Endothelial cell (in vitro differentiated cells): ENCODE results near the gene TENM4. TPM values are rescaled to one million over a fixed set of nuclear protein-coding genes. Genes with fewer than 3 reads are reported as not detected.

Source experiments
- DNase-seq: peaks from one replicate; pipeline ENCODE4 v3.0.0; 2021; ENCODE audit warnings: low spot score
- H3K27ac Mint-ChIP-seq: one replicate; pipeline ENCODE4 v1.8.0; 2021; ENCODE audit warnings: mixed read lengths, inconsistent platforms; ENCODE audit not compliant: unreplicated experiment
- H3K27me3 Mint-ChIP-seq: one replicate; pipeline ENCODE4 v1.8.0; 2021; ENCODE audit warnings: mild to moderate bottlenecking, moderate library complexity, mixed read lengths, inconsistent platforms; ENCODE audit not compliant: unreplicated experiment
- H3K36me3 Mint-ChIP-seq: one replicate; pipeline ENCODE4 v1.8.0; 2021; ENCODE audit warnings: mild to moderate bottlenecking, low read depth, mixed read lengths, inconsistent platforms; ENCODE audit not compliant: unreplicated experiment
- H3K4me1 Mint-ChIP-seq: one replicate; pipeline ENCODE4 v1.8.0; 2021; ENCODE audit warnings: mild to moderate bottlenecking, mixed read lengths, inconsistent platforms; ENCODE audit not compliant: unreplicated experiment
- H3K4me3 Mint-ChIP-seq: one replicate; pipeline ENCODE4 v1.8.0; 2021; ENCODE audit warnings: mild to moderate bottlenecking, mixed read lengths, inconsistent platforms; ENCODE audit not compliant: unreplicated experiment
- H3K9me3 Mint-ChIP-seq: one replicate; pipeline ENCODE4 v1.8.0; 2021; ENCODE audit warnings: mixed read lengths, inconsistent platforms; ENCODE audit not compliant: unreplicated experiment
- CTCF ChIP-seq: fragments of 200-600 bp; sonication (generic); IDR thresholded peaks from one replicate; pipeline ENCODE4 v1.5.0; 2021; ENCODE audit warnings: antibody characterized with exemption; ENCODE audit not compliant: unreplicated experiment
- total RNA-seq: library from RNA; stranded (reverse); fragmentation: NEBNext Ultra II Directional; extraction: Animal tissue kit (Norgen Biotek cat#: 25700); gene quantifications from one replicate; pipeline ENCODE4 v1.2.1, GENCODE V29; 2021; ENCODE audit not compliant: unreplicated experiment

TENM4 gene
- total RNA-seq, 1 donor from 2014 or later: 1.8 TPM

- no peak for TF ChIP-seq CTCF
- no peak overlapping the region for H3K4me3 Mint-ChIP-seq
- no peaks in the 10 kb centered on the region for H3K4me1 Mint-ChIP-seq
- no peak for DNase-seq
- no peak overlapping the region for H3K27ac Mint-ChIP-seq
- peaks cover 11% of the 10 kb centered on the region for H3K9me3 Mint-ChIP-seq
- H3K27me3 Mint-ChIP-seq: no peaks in the 10 kb centered on the region
- H3K36me3 Mint-ChIP-seq: no peaks in the 10 kb centered on the region
These were observed 810.1 kb downstream of the TENM4 start for GRCh38 chr11:78630561-78631303.

DNA sequence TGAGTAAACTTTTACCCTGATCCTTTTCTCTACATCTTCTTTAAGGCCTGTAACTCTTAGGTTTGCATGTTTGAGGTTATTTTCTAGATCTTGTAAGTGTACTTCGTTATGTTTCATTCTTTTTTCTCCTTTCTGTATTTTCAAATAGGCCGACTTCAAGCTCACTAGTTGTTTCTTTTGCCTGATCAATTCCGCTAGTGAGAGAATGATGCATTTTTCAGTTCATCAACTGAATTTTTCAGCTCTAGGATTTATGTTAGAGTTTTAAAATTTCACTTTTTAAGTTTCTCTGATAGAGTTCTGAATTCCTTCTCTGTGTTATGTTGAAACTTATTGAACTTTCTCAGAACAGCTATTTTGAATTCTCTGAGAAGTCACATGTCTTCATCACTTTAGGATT is 810.7 kb downstream of the TENM4 start:
- no peak for TF ChIP-seq CTCF
- H3K36me3 Mint-ChIP-seq: no peaks in the 10 kb centered on the region
- no peak overlapping the region for H3K27ac Mint-ChIP-seq
- no peak for DNase-seq
- no peaks in the 10 kb centered on the region for H3K4me1 Mint-ChIP-seq
- H3K27me3 Mint-ChIP-seq: no peaks in the 10 kb centered on the region
- H3K9me3 Mint-ChIP-seq: peaks cover 11% of the 10 kb centered on the region
- H3K4me3 Mint-ChIP-seq: no peak overlapping the region

DNA sequence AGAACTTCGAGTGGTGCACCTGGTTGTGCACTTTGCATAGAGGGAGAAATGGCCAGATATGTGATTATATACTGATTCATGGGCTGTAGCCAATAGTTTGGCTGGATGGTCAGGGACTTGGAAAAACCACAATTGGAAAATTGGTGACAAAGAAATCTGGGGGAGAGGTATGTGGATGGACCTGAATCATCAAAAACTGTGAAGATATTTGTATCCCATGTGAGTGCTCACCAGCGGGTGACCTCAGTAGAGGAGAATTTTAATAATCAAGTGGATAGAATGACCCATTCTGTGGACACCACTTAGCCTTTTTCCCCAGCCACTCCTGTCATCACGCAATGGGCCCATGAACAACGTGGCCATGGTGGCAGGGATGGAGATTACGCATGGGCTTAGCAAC is 818.2 kb downstream of the TENM4 start:
- Mint-ChIP-seq H3K9me3 (peaks cover 9% of the 10 kb centered on the region), H3K36me3 (peaks cover 7% of the 10 kb centered on the region), H3K4me3 (no peak overlapping the region), H3K4me1 (no peaks in the 10 kb centered on the region), H3K27me3 (no peaks in the 10 kb centered on the region), H3K27ac (no peak overlapping the region)
- DNase-seq: no peak
- TF ChIP-seq CTCF: no peak

DNA sequence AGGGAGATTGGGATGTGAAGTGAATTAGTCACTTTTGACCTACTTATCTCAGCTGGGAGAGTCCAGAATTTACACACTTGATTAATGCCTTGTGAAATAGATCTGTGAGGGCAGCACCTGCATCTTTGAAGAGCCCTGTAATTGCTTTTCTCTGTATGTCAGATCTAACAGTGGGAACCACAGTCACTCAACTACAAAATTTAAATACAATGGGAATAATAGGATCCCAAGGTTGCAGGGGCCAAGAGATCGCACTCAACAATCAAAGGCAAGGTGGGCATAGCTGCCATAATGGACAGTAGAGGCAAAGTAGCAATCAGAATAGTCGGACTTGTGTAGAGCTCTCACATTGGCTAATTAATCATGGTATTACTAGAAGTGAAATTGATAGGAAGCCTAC is 820.7 kb downstream of the TENM4 start:
- Mint-ChIP-seq H3K9me3 (peaks cover 9% of the 10 kb centered on the region), H3K4me3 (no peak overlapping the region), H3K4me1 (no peaks in the 10 kb centered on the region), H3K36me3 (peaks cover 7% of the 10 kb centered on the region), H3K27me3 (no peaks in the 10 kb centered on the region), H3K27ac (no peak overlapping the region)
- no peak for TF ChIP-seq CTCF
- DNase-seq: no peak

DNA sequence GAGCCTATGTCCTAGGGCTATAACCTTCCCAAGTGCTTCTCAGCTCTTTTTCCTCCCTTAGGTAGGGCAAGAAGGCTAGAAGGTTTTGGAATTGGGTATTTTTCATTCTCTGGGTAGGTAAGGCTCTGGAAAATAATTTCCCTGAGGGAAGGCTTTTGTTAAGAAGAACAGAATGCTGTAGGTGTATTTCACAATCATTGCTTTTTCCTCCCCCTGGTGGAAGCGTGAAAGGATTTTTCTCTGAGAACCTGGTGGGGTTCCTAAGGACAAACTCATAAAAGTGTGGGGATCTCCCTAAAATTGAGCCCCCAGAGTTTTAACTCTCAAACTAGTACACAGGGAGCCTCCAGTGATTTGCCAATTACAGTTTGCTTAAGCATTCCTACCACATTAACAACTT is 825.1 kb downstream of the TENM4 start:
- H3K4me3 Mint-ChIP-seq: no peak overlapping the region
- TF ChIP-seq CTCF: no peak
- H3K36me3 Mint-ChIP-seq: peaks cover 7% of the 10 kb centered on the region
- H3K27ac Mint-ChIP-seq: no peak overlapping the region
- H3K4me1 Mint-ChIP-seq: no peaks in the 10 kb centered on the region
- no peak for DNase-seq
- peaks cover 3% of the 10 kb centered on the region for H3K27me3 Mint-ChIP-seq
- peaks cover 9% of the 10 kb centered on the region for H3K9me3 Mint-ChIP-seq
